GM23248 (cell line): ENCODE measurements around the gene PLD5.

Source experiments
- EZH2 ChIP-seq: fragments of 200-600 bp; sonication (generic); IDR thresholded peaks from 2 replicates; pipeline ENCODE4 v1.6.1; 2018; ENCODE audit warnings: antibody characterized with exemption, mild to moderate bottlenecking; ENCODE audit not compliant: insufficient read depth, poor library complexity, severe bottlenecking
- EZH2phosphoT487 ChIP-seq: fragments of 200-600 bp; sonication (generic); IDR thresholded peaks from 2 replicates; pipeline ENCODE4 v1.6.1; 2018; ENCODE audit warnings: antibody characterized with exemption, moderate library complexity, mild to moderate bottlenecking, low read depth; ENCODE audit not compliant: insufficient read depth

DNA sequence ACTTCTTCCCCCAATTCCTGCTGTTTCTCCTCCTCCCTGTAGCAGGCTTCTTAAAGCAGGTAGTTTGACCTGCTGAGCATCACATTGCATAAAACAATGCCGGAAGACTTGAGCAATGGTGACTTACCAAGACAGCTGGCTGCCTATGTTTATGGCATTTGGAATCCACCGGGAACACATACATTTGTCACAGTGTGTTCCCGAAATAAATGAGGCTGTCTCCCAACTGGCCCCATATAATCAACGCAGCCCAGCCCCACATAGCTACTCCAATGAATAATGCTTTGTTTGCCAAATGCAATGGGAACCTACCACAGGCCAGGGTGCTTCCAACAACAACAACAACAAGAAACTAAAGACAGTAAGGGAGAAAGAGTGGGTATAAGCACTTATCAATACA, 339.5 kb downstream of the PLD5 start:
- TF ChIP-seq EZH2 (no peak), EZH2phosphoT487 (no peak)
